SU-DHL-6 (cell line): ENCODE data around the gene LEF1.

Source experiments
- H2AFZ ChIP-seq: fragments of 200-600 bp; sonication (generic); 2 replicates; pipeline ENCODE4 v1.6.1; 2014; ENCODE audit warnings: low read depth, mild to moderate bottlenecking, moderate library complexity, mixed read lengths, antibody characterized with exemption, low read length; ENCODE audit not compliant: severe bottlenecking
- H3F3A ChIP-seq: fragments of 200-600 bp; shearing (Covaris generic); 2 replicates; pipeline ENCODE4 v1.6.0; 2016; ENCODE audit warnings: antibody characterized with exemption, mild to moderate bottlenecking; ENCODE audit not compliant: insufficient read depth
- H3K27ac ChIP-seq: fragments of 200-600 bp; sonication (generic); 2 replicates; pipeline ENCODE4 v1.5.1; 2016; ENCODE audit warnings: low read depth, mild to moderate bottlenecking, low read length, moderate library complexity, mixed read lengths
- H3K27me3 ChIP-seq: fragments of 200-600 bp; sonication (generic), shearing (Covaris generic); 2 replicates; pipeline ENCODE4 v1.6.0; 2014; ENCODE audit warnings: mild to moderate bottlenecking, low read length
- H3K36me3 ChIP-seq: fragments of 200-600 bp; sonication (generic); 2 replicates; pipeline ENCODE4 v1.6.1; 2014; ENCODE audit warnings: mild to moderate bottlenecking, low read length, mixed read lengths
- H3K4me2 ChIP-seq: fragments of 300-600, 200-600 bp; shearing (Covaris generic), sonication (generic); 2 replicates; pipeline ENCODE4 v1.6.0; 2014; ENCODE audit warnings: low read length, low read depth, mild to moderate bottlenecking; ENCODE audit not compliant: poor library complexity, severe bottlenecking
- H3K4me3 ChIP-seq: fragments of 200-600 bp; sonication (generic); 2 replicates; pipeline ENCODE4 v1.5.1; 2014; ENCODE audit warnings: antibody characterized with exemption, low read length, mild to moderate bottlenecking, mixed read lengths; ENCODE audit not compliant: insufficient read depth, poor library complexity, severe bottlenecking
- H3K79me2 ChIP-seq: fragments of 200-600 bp; sonication (generic); 2 replicates; pipeline ENCODE4 v1.6.1; 2014; ENCODE audit warnings: mild to moderate bottlenecking, low read length, moderate library complexity; ENCODE audit not compliant: insufficient read depth
- H3K9ac ChIP-seq: fragments of 200-600 bp; sonication (generic); 2 replicates; pipeline ENCODE4 v1.7.0; 2014; ENCODE audit warnings: mild to moderate bottlenecking, low read length
- H3K9me2 ChIP-seq: fragments of 200-600 bp; sonication (generic); replicated peaks from 2 replicates; pipeline ENCODE4 v1.6.1; 2014; ENCODE audit warnings: low read length; ENCODE audit not compliant: insufficient read depth
- H3K9me3 ChIP-seq: fragments of 200-600 bp; sonication (generic); 2 replicates; pipeline ENCODE4 v1.6.1; 2014; ENCODE audit warnings: low read length, mixed read lengths; ENCODE audit not compliant: insufficient read depth
- H4K20me1 ChIP-seq: fragments of 200-600 bp; sonication (generic); 2 replicates; pipeline ENCODE4 v1.6.1; 2014; ENCODE audit warnings: low read depth, mild to moderate bottlenecking, antibody characterized with exemption, low read length, moderate library complexity, mixed read lengths
- EZH2phosphoT487 ChIP-seq: fragments of 200-600 bp; sonication (generic), shearing (Covaris generic); conservative IDR thresholded peaks from 2 replicates; pipeline ENCODE4 v1.6.1; 2018; ENCODE audit warnings: mild to moderate bottlenecking, antibody characterized with exemption, low read length, moderate library complexity, mixed read lengths
- TF ChIP-seq, protein P1 (sequence below): fragments of 200-600 bp; sonication (generic); IDR thresholded peaks from one replicate; pipeline ENCODE4 v1.5.1; 2017; ENCODE audit warnings: antibody characterized with exemption, mild to moderate bottlenecking, low read length, moderate library complexity; ENCODE audit not compliant: insufficient read depth, poor library complexity, severe bottlenecking

The LEF1 gene

DNA sequence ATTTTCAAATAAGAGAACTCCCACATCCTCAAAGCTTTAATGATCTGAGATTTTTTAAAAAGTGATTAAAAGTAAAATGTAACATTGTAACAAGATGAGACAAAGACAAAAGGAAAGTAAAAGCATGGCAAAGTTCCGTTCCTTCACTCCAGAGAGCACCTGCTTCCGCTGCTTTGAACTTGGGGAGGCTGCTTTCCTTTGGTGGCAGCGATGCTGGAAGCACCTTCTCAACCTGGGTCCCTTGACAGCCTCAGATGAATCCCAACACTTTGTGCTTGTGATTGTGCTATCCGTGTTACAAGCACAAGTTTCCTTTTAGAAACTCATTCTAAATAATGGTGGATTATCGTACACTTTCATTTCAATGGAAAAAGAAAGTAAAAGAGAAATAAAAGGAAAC is 119.3 kb downstream of the LEF1 start:
- no peak overlapping the region for H3K4me3 ChIP-seq
- TF ChIP-seq, protein P1, sequence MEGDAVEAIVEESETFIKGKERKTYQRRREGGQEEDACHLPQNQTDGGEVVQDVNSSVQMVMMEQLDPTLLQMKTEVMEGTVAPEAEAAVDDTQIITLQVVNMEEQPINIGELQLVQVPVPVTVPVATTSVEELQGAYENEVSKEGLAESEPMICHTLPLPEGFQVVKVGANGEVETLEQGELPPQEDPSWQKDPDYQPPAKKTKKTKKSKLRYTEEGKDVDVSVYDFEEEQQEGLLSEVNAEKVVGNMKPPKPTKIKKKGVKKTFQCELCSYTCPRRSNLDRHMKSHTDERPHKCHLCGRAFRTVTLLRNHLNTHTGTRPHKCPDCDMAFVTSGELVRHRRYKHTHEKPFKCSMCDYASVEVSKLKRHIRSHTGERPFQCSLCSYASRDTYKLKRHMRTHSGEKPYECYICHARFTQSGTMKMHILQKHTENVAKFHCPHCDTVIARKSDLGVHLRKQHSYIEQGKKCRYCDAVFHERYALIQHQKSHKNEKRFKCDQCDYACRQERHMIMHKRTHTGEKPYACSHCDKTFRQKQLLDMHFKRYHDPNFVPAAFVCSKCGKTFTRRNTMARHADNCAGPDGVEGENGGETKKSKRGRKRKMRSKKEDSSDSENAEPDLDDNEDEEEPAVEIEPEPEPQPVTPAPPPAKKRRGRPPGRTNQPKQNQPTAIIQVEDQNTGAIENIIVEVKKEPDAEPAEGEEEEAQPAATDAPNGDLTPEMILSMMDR: no peak
- no peak for TF ChIP-seq EZH2phosphoT487
- no peak overlapping the region for H3K27ac ChIP-seq
- H3K9ac ChIP-seq: no peak overlapping the region
- no peak overlapping the region for H2AFZ ChIP-seq
- no peak overlapping the region for H3K4me2 ChIP-seq
- H3K9me3 ChIP-seq: no peaks in the 10 kb centered on the region
- H3K36me3 ChIP-seq: peaks cover 3% of the 10 kb centered on the region; the same call in 1 of the 2 replicates
- no peaks in the 10 kb centered on the region for H3F3A ChIP-seq
- H3K9me2 ChIP-seq: no peaks in the 10 kb centered on the region
- H4K20me1 ChIP-seq: no peaks in the 10 kb centered on the region
- no peaks in the 10 kb centered on the region for H3K27me3 ChIP-seq
- no peaks in the 10 kb centered on the region for H3K79me2 ChIP-seq

GRCh38 chr4:108048997-108049396 is 119.7 kb downstream of the LEF1 start:
- H3K9me3 ChIP-seq: no peaks in the 10 kb centered on the region
- H3K27ac ChIP-seq: no peak overlapping the region
- no peaks in the 10 kb centered on the region for H3K27me3 ChIP-seq
- H3K9me2 ChIP-seq: no peaks in the 10 kb centered on the region
- H2AFZ ChIP-seq: no peak overlapping the region
- H3K79me2 ChIP-seq: no peaks in the 10 kb centered on the region
- no peaks in the 10 kb centered on the region; the same call in 1 of the 2 replicates for H3F3A ChIP-seq
- no peaks in the 10 kb centered on the region for H4K20me1 ChIP-seq
- H3K4me2 ChIP-seq: no peak overlapping the region
- TF ChIP-seq EZH2phosphoT487: no peak
- TF ChIP-seq, protein P1: no peak
- peaks cover 3% of the 10 kb centered on the region; the same call in 1 of the 2 replicates for H3K36me3 ChIP-seq
- H3K4me3 ChIP-seq: no peak overlapping the region
- no peak overlapping the region for H3K9ac ChIP-seq

GRCh38 chr4:108048157-108048556 is 120.6 kb downstream of the LEF1 start:
- Histone ChIP-seq H4K20me1 (no peaks in the 10 kb centered on the region), H3K79me2 (no peaks in the 10 kb centered on the region), H3K27ac (no peak overlapping the region), H3K9me2 (no peaks in the 10 kb centered on the region), H2AFZ (no peak overlapping the region), H3K27me3 (no peaks in the 10 kb centered on the region), H3K4me3 (no peak overlapping the region), H3K36me3 (peaks cover 3% of the 10 kb centered on the region; the same call in 1 of the 2 replicates), H3F3A (no peaks in the 10 kb centered on the region; the same call in 1 of the 2 replicates), H3K4me2 (no peak overlapping the region), H3K9me3 (no peaks in the 10 kb centered on the region), H3K9ac (no peak overlapping the region)
- TF ChIP-seq, protein P1: no peak
- TF ChIP-seq EZH2phosphoT487: no peak
